ENCODE data around the gene MIPEP. TPM values are rescaled to one million over a fixed set of nuclear protein-coding genes. Genes with fewer than 3 reads are reported as not detected.

The MIPEP gene
- total and polyA plus RNA-seq, 10 of the 15 experiments (the other 5 are each of a cell fraction or from before 2014, with no cell fraction given), result 15.6 to 56.2 (median 29.8) TPM

GRCh38 chr13:23824371-23824770 is 64.8 kb downstream of the MIPEP start:
- intact Hi-C loops (cut with micrococcal nuclease; ENCODE audit: unreplicated experiment), result no loop called here
- no TSS peak for BruUV-seq (replicated peaks)
- no peaks in the 10 kb centered on the region for H3K79me2 ChIP-seq (ENCODE audit: control insufficient read depth, insufficient read depth, low read length)
- FAIRE-seq (no peak), ATAC-seq (no peak), DNase-seq (ENCODE audit: low read depth, low spot score) (no peak)
- WGBS (ENCODE audit: insufficient coverage, insufficient replicate concordance, low lambda C conversion rate, missing lambda C conversion rate), result 81% methylated on average over 3 of the region's 3 CpGs
- peaks cover 6% of the 10 kb centered on the region for H3K9me3 ChIP-seq (replicated peaks; ENCODE audit: control insufficient read depth, insufficient read depth, low read length)
- no peaks in the 10 kb centered on the region for H3K27me3 ChIP-seq (replicated peaks in 1 of 2; ENCODE audit: control insufficient read depth in 2 of 2, insufficient read depth in 2 of 2, low read length in 1 of 2)
- no peak overlapping the region for H3K4me2 ChIP-seq (ENCODE audit: control insufficient read depth, insufficient read depth)
- TF ChIP-seq RELA (IDR thresholded peaks at IDR 0.05; ENCODE audit: borderline replicate concordance, partially characterized antibody), result no peak
- TF ChIP-seq HDGF (IDR thresholded peaks at IDR 0.05), result no peak
- no peak for TF ChIP-seq LARP7 (IDR thresholded peaks at IDR 0.05)
- CTCF ChIA-PET, result interaction anchor here (1.2 to 2.0 kb wide), 3 partner anchors 13 to 82 kb away, joined by 3 to 9 read pairs (median 3); no protein-coding TSS in a partner anchor
- H3K36me3 ChIP-seq (ENCODE audit: control insufficient read depth in 2 of 2, insufficient read depth in 2 of 2, low read length in 1 of 2), result peaks cover 0 to 5% of the 10 kb centered on the region in 2 experiments; a peak in 1 of 4 replicates
- POLR2A ChIA-PET, result interaction anchor here (0.9 kb wide), 1 partner anchor 21 kb away, joined by 3 read pairs; no protein-coding TSS in a partner anchor
- in situ Hi-C loops (cut with MboI), result no loop called here
- RAD21 ChIA-PET (ENCODE audit: unreplicated experiment), result no interaction called here
- no peaks in the 10 kb centered on the region for H3K4me1 ChIP-seq (ENCODE audit: control insufficient read depth, insufficient read depth, low read length)
- SMC1A ChIA-PET (ENCODE audit: uncharacterized antibody, unreplicated experiment), result interaction anchor here (0.7 to 2.0 kb wide), 7 partner anchors 8 to 106 kb away, joined by 3 to 8 read pairs (median 4); no protein-coding TSS in a partner anchor
- no peak overlapping the region for H3K9ac ChIP-seq (ENCODE audit: control insufficient read depth, insufficient read depth, low read length)
- H3K4me3 ChIP-seq, result no peak overlapping the region
- no peaks in the 10 kb centered on the region for H4K20me1 ChIP-seq (ENCODE audit: control insufficient read depth, insufficient read depth)
- H2AFZ ChIP-seq (ENCODE audit: control insufficient read depth, low read depth, low read length), result no peak overlapping the region
- H3K27ac ChIP-seq (ENCODE audit: control insufficient read depth, insufficient read depth), result no peak overlapping the region

- H3K27ac ChIP-seq (ENCODE audit: control insufficient read depth, insufficient read depth), result no peak overlapping the region
- no peak overlapping the region for H3K4me2 ChIP-seq (ENCODE audit: control insufficient read depth, insufficient read depth)
- H3K36me3 ChIP-seq (ENCODE audit: control insufficient read depth in 2 of 2, insufficient read depth in 2 of 2, low read length in 1 of 2), result peaks cover 0 to 5% of the 10 kb centered on the region in 2 experiments; a peak in 1 of 4 replicates
- WGBS (ENCODE audit: insufficient coverage, insufficient replicate concordance, low lambda C conversion rate, missing lambda C conversion rate), result 99% methylated on average over 3 of the region's 3 CpGs
- DNase-seq (ENCODE audit: low read depth, low spot score), result no peak
- no TSS peak for BruUV-seq (replicated peaks)
- peaks cover 6% of the 10 kb centered on the region for H3K9me3 ChIP-seq (replicated peaks; ENCODE audit: control insufficient read depth, insufficient read depth, low read length)
- RAD21 ChIA-PET (ENCODE audit: unreplicated experiment), result interaction anchor here (1.3 kb wide), 1 partner anchor 47 kb away, joined by 3 read pairs; no protein-coding TSS in a partner anchor
- intact Hi-C loops (cut with micrococcal nuclease; ENCODE audit: unreplicated experiment), result no loop called here
- no peaks in the 10 kb centered on the region for H4K20me1 ChIP-seq (ENCODE audit: control insufficient read depth, insufficient read depth)
- in situ Hi-C loops (cut with MboI), result no loop called here
- SMC1A ChIA-PET (ENCODE audit: uncharacterized antibody, unreplicated experiment), result interaction anchor here (0.7 kb wide), 1 partner anchor 137 kb away, joined by 3 read pairs; no protein-coding TSS in a partner anchor
- H3K27me3 ChIP-seq (replicated peaks in 1 of 2; ENCODE audit: control insufficient read depth in 2 of 2, insufficient read depth in 2 of 2, low read length in 1 of 2), result no peaks in the 10 kb centered on the region
- CTCF ChIA-PET, result interaction anchor here (2.0 kb wide), 1 partner anchor 11 kb away, joined by 8 read pairs; no protein-coding TSS in a partner anchor
- no peak for ATAC-seq
- H3K9ac ChIP-seq (ENCODE audit: control insufficient read depth, insufficient read depth, low read length), result no peak overlapping the region
- FAIRE-seq, result no peak
- no peak overlapping the region for H3K4me3 ChIP-seq
- H3K79me2 ChIP-seq (ENCODE audit: control insufficient read depth, insufficient read depth, low read length), result no peaks in the 10 kb centered on the region
- H3K4me1 ChIP-seq (ENCODE audit: control insufficient read depth, insufficient read depth, low read length), result no peaks in the 10 kb centered on the region
- H2AFZ ChIP-seq (ENCODE audit: control insufficient read depth, low read depth, low read length), result no peak overlapping the region
- POLR2A ChIA-PET, result no interaction called here
- TF ChIP-seq TCF7 (IDR thresholded peaks at IDR 0.05; ENCODE audit: borderline replicate concordance) (no peak), STAT1 (conservative IDR thresholded peaks at IDR 0.05) (no peak), ZNF24 (IDR thresholded peaks at IDR 0.05) (no peak), ZBED1 (IDR thresholded peaks at IDR 0.05; ENCODE audit: borderline replicate concordance) (no peak), POU2F2 (IDR thresholded peaks at IDR 0.05; ENCODE audit: borderline replicate concordance, low read depth, low read length) (no peak), MAX (IDR thresholded peaks at IDR 0.05; ENCODE audit: low read depth, low read length) (no peak), ETV6 (conservative IDR thresholded peaks at IDR 0.05 in 1 of 2, IDR thresholded peaks at IDR 0.05 in 1 of 2; ENCODE audit: borderline replicate concordance in 1 of 2, low read depth in 1 of 2) (no peak), ZNF622 (IDR thresholded peaks at IDR 0.05) (no peak)
- TF ChIP-seq, protein P1, sequence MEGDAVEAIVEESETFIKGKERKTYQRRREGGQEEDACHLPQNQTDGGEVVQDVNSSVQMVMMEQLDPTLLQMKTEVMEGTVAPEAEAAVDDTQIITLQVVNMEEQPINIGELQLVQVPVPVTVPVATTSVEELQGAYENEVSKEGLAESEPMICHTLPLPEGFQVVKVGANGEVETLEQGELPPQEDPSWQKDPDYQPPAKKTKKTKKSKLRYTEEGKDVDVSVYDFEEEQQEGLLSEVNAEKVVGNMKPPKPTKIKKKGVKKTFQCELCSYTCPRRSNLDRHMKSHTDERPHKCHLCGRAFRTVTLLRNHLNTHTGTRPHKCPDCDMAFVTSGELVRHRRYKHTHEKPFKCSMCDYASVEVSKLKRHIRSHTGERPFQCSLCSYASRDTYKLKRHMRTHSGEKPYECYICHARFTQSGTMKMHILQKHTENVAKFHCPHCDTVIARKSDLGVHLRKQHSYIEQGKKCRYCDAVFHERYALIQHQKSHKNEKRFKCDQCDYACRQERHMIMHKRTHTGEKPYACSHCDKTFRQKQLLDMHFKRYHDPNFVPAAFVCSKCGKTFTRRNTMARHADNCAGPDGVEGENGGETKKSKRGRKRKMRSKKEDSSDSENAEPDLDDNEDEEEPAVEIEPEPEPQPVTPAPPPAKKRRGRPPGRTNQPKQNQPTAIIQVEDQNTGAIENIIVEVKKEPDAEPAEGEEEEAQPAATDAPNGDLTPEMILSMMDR (IDR thresholded peaks at IDR 0.05 in 2 of 3, conservative IDR thresholded peaks at IDR 0.05 in 1 of 3; ENCODE audit: control insufficient read depth in 2 of 3, extremely low read depth in 1 of 3, insufficient read depth in 1 of 3, low read depth in 3 of 3, low read length in 3 of 3), result no peak
Measured at GRCh38 chr13:23822252-23822824, 66.9 kb downstream of the MIPEP start.

Data from GM12878 (cell line).